ENCODE data around the gene ERVW-1. TPM values are rescaled to one million over a fixed set of nuclear protein-coding genes. Genes with fewer than 3 reads are reported as not detected.

Gene ERVW-1
- total and polyA plus RNA-seq, 12 donors, result 0.06 TPM; not detected in 11

GRCh38 chr7:92437956-92438491 lies 39.7 kb downstream of the ERVW-1 start:
- Histone ChIP-seq H3K27me3 (no peaks in the 10 kb centered on the region), H3K4me3 (no peak overlapping the region), H3K4me1 (replicated peaks in 1 of 2) (no peaks in the 10 kb centered on the region), H3K36me3 (replicated peaks in 1 of 2) (no peaks in the 10 kb centered on the region), H3K9me3 (replicated peaks in 1 of 3) (no peaks in the 10 kb centered on the region), H3K27ac (no peak overlapping the region)
- WGBS, 4 donors, result 68 to 74% (median 71%) methylated on average over 6 of the region's 6 CpGs
- TF ChIP-seq CTCF (IDR thresholded peaks at IDR 0.05) (no peak), POLR2A (IDR thresholded peaks at IDR 0.05) (no peak)
- DNase-seq, result no peak
- intact Hi-C loops (cut with DNase I), result no loop called here

- Histone ChIP-seq H3K27ac (no peak overlapping the region), H3K4me1 (replicated peaks in 1 of 2) (no peaks in the 10 kb centered on the region), H3K27me3 (no peaks in the 10 kb centered on the region), H3K9me3 (replicated peaks in 1 of 3) (no peaks in the 10 kb centered on the region), H3K36me3 (replicated peaks in 1 of 2) (no peaks in the 10 kb centered on the region), H3K4me3 (no peak overlapping the region)
- WGBS, 4 donors, result 58 to 80% (median 71%) methylated on average over 6 to 7 of the region's 7 CpGs
- no peak for TF ChIP-seq POLR2A (IDR thresholded peaks at IDR 0.05)
- TF ChIP-seq CTCF (IDR thresholded peaks at IDR 0.05), result no peak
- no peak for DNase-seq
- intact Hi-C loops (cut with DNase I), result no loop called here
These were observed 40.9 kb downstream of the ERVW-1 start for GRCh38 chr7:92436612-92437445.

- no peaks in the 10 kb centered on the region for H3K4me1 ChIP-seq (replicated peaks in 1 of 2)
- no peak overlapping the region for H3K4me3 ChIP-seq
- H3K27me3 ChIP-seq, result no peaks in the 10 kb centered on the region
- TF ChIP-seq POLR2A (IDR thresholded peaks at IDR 0.05), result no peak
- no peak for TF ChIP-seq CTCF (IDR thresholded peaks at IDR 0.05)
- intact Hi-C loops (cut with DNase I), result no loop called here
- H3K36me3 ChIP-seq (replicated peaks in 1 of 2), result no peaks in the 10 kb centered on the region
- no peak for DNase-seq
- WGBS, 4 donors, result 96 to 100% (median 97%) methylated on average over 2 of the region's 2 CpGs
- H3K27ac ChIP-seq, result no peak overlapping the region
- H3K9me3 ChIP-seq (replicated peaks in 1 of 3), result no peaks in the 10 kb centered on the region
These were observed 42.2 kb downstream of the ERVW-1 start for GRCh38 chr7:92435542-92435941.

GRCh38 chr7:92433019-92433418 lies 44.7 kb downstream of the ERVW-1 start:
- no peak for TF ChIP-seq POLR2A (IDR thresholded peaks at IDR 0.05)
- no peak for TF ChIP-seq CTCF (IDR thresholded peaks at IDR 0.05)
- no peaks in the 10 kb centered on the region for H3K4me1 ChIP-seq (replicated peaks in 1 of 2)
- no peaks in the 10 kb centered on the region for H3K36me3 ChIP-seq (replicated peaks in 1 of 2)
- 91 to 93% (median 92%) methylated on average over 8 of the region's 8 CpGs for WGBS, 4 donors
- no peak overlapping the region for H3K27ac ChIP-seq
- H3K27me3 ChIP-seq, result no peaks in the 10 kb centered on the region
- intact Hi-C loops (cut with DNase I), result no loop called here
- no peak overlapping the region for H3K4me3 ChIP-seq
- no peaks in the 10 kb centered on the region for H3K9me3 ChIP-seq (replicated peaks in 1 of 3)
- no peak for DNase-seq
